Forelimb muscle (tissue), 1 donor: ENCODE measurements around the gene LIPE. TPM values are rescaled to one million over a fixed set of nuclear protein-coding genes. Genes with fewer than 3 reads are reported as not detected.
A peak's percentile ranks its signal among the peaks of the same experiment; 100 is the strongest.
"Not testable (repeated sequence)": the region's sequence is repeated elsewhere in the genome, so short reads cannot be mapped to it uniquely, and the experiment has no call there.

Experiments
- DNase-seq: peaks from one replicate; pipeline ENCODE4 v3.0.0-alpha.2; 2013; ENCODE audit warnings: low read depth
- polyA plus RNA-seq: library from polyadenylated mRNA; unstranded; fragments of 120-200 nt; gene quantifications from one replicate; pipeline ENCODE4 v1.2.1, GENCODE V29; 2013; ENCODE audit not compliant: insufficient read length

The LIPE gene
- 11.1 TPM for polyA plus RNA-seq

- DNase-seq: no peak
Measured at GRCh38 chr19:42427313-42427712, at the start of gene LIPE. LIPE (minus strand) TSS chr19:42427388; CDS start chr19:42427149, 239 bp downstream.

DNA sequence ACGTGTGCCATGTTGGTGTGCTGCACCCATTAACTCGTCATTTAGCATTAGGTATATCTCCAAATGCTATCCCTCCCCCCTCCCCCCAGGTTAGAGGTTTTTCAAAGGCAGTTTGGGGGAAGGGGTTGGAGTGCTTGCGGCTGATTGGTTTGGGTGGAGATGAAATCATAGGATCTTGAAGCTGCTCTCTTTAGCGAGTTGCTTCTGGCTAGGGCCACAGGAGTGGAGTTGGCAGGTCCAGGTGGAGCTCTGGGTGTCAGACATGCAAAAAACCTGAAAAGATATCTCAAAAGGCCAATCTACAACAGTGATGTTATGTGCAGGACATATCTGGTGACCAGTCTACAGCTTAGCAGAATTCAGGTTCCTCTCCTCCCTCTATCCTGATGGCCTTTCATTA, 48.2 kb upstream of the LIPE start:
- DNase-seq: no peak

DNA sequence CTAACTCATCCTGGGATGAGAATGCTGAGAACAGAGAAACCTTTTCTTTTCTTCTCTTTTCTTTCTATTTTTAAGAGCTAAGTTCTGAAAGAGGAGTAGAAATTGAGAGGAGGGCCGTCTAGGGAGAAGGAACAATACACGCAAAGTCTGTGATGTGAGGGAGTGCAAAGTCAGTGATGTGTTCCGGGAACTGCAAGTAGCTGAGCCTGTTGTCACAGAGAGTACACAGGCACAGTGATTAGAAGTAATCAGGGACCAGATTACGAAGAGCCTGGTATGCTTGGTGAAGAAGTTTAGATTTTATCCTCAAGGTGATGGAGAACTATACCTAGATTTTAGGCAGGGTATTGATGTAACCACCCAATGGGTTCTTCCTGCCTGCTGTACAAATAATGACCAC, 47.6 kb upstream of the LIPE start:
- no peak for DNase-seq

DNA sequence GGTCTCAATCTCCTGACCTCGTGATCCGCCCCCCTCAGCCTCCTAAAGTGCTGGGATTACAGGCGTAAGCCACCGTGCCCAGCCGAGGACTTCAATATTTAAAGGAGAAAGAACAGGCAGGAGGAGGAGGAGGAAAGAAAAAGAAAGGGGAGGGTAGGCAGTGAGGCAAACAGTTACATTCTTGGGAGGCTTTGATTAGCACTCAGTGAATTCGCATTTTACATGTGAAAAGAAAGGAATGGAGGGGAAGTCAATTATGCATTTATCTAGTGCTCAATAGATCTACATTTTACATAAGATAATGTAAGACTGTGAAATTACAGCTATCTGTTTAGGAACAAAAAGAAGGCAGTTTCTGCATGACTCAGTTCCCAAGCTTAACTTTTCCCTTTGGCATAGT, 46.5 kb upstream of the LIPE start:
- DNase-seq: no peak

GRCh38 chr19:42472402-42473147, 45.4 kb upstream of the LIPE start:
- no peak for DNase-seq

DNA sequence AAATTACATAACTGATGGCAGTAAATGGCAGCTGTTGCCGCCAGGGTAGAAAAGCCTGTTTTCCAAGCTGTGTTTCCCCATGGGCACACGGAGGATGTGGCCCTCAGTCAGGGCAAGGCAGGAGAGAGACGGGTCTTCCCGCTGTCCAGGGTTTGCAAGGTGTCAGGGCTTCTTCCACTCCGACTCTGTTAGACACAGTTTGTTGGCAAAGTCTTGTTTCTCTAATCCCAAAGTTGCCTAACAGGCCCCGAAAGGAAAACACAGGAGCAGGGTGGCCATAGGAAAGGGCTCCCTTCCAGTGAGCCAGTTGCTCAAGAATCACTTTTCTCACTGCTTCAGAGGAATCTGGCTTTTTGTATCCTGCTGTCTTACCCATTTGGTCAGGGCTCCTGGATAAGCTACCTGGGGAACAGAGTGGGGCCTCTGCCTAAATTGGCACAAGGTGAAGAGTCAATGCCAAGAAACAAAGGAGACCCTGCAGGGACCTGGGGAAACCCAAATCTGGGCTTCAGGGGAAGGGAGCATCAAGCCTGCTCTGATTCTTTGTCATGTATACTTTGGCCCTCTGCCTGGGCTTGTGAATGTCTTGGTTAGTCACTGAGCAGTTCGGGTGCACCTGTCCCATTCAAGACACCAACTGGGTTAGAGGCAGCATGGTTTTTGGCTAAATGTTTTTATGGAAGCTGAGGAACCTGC, 44.5 kb upstream of the LIPE start:
- no peak for DNase-seq

GRCh38 chr19:42469311-42470235, 42.4 kb upstream of the LIPE start:
- no peak for DNase-seq

- DNase-seq: no peak
Measured at GRCh38 chr19:42468273-42468796, 41.1 kb upstream of the LIPE start.

GRCh38 chr19:42467183-42467760, 40.1 kb upstream of the LIPE start:
- DNase-seq: no peak

GRCh38 chr19:42466521-42467182, 39.5 kb upstream of the LIPE start:
- DNase-seq: no peak

- DNase-seq: no peak
Measured at GRCh38 chr19:42465827-42466280, 38.7 kb upstream of the LIPE start.

DNA sequence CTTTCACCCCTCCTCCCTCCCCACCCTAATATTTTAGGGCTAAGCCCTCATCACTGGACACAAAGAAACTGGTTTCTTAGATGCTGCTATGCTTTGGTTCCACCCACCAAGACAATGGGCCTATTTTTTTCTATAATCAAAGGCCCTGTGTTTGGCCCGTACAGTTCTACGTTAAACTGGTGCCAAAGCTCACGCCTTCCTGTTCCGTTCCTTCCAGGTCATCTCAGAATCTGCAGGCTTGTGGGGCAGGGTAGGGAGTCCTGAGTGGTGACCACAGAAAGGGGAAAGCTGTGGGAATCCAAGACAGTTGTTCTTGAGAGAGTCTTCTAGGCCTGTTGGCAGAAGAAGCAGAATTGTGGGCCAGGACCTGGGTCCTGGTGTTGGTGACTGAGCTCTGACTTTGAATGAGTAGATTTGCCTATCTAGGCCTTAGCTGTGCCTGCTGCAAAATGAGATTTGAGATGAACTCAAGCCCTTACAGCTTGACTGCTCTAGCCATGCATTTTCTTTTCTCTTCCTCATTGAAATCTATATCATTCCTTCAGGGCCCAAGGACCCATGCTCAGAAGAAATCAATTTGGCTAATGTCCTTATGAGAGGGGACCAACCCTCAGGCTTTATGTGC, 34.6 kb upstream of the LIPE start:
- no peak for DNase-seq

DNA sequence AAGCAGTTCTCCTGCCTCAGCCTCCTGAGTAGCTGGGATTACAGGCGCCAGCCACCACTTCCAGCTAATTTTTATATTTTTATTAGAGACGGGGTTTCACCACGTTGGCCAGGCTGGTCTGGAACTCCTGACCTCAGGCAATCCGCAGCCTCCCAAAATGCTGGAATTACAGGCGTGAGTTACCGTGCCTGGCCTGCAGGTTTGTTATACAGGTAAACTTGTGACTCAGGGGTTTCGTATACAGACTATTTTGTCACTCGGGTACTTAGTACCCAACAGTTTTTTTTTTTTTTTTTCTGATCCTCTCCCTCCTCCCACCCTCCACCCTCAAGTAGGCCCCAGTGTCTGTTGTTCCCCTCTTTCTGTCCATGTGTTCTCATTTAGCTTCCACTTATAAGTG, 34.0 kb upstream of the LIPE start:
- not testable (repeated sequence) for DNase-seq

- DNase-seq: no peak
Measured at GRCh38 chr19:42459926-42460325, 32.7 kb upstream of the LIPE start.

DNA sequence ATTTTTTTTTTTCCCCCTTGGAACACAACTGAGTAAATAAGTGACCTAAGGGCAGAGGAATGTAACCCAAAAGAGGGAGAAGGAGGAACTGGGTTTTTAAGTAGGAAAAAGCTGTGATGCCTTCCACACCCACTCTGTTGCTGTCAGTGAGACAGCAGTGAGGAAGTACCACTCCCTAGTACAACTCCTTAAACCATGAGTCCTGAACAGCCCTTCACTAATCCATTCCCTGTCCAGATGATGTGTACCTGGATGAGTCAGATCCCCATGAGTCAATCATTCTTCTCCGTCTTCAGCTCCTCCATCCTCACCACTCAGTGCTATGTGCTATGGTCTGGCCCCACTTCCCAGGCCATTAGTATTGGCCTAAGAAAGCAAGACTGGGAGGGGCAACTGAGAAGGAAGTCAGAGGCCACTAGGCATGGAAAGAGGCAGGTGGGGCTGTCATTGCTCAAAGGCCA, 28.5 kb upstream of the LIPE start:
- DNase-seq: no peak

GRCh38 chr19:42455086-42455485, 27.9 kb upstream of the LIPE start:
- no peak for DNase-seq

DNA sequence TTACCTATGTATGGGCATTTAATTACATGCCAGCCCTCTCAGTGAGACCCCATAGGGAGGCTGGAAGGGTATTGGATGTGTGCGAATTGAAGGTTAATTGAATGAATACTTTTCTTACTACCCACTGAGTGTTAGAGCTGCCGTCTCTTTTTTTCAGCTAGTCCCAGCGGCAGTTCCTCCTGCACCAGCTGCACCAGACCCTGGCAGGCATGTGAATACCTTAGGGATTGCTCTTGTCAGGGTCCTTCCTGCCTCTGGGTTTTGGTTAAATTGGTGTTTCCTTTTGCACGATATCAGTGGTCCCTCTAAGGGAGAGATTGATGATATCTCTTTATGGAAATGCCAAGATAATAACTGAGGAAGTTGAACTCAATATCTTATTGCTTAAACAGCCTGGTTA, 25.4 kb upstream of the LIPE start:
- no peak for DNase-seq

GRCh38 chr19:42450314-42450934, 23.2 kb upstream of the LIPE start:
- peak; percentile 60 for DNase-seq

DNA sequence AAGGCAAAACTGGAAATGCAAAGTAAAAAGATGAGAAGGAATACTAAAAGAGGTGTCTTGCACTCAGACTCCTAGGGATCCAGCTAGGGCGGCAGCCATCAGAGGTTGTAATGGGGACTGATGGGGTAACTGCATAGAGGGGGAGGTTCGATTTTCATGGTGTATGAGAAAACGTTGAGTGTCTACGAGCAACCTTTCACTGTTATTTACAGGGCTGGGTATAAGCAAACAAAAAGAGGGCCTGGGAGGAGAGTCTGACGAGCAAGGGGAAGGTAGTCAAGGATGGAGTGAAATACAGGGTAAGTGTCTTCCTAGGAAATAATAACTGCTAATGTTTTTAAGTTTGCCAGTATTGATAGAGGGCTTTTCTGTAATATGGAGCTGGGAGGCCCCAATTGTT, 21.1 kb upstream of the LIPE start:
- DNase-seq: not testable (repeated sequence)

GRCh38 chr19:42445948-42446347, 18.8 kb upstream of the LIPE start:
- no peak for DNase-seq
